Measurements from ENCODE around the gene DHRS7.
A peak's percentile ranks its signal among the peaks of the same experiment; 100 is the strongest.

The DHRS7 gene

DNA sequence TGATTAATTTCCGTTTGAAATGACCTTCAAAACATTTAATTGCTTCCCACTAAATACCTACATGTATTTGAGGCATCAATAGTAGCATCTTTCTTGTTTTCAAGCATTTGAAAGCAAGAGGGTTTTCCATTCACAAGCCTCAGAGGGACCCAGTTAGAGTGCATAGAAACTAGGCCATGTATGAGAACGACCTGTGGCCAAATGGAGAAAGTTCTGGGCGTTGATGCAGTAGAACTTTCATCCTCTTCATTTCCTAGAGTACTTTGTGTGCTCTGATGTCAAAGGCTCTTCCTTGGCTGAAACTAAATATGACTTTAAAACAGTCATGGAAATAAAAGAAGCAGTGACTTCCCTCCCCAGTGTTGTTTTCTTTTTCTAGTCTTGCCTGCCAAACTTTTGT lies 944 bp upstream of the DHRS7 start:
- DNase-seq (ENCODE audit: low spot score) = peak; percentile 7
- in situ Hi-C loops (cut with MboI; ENCODE audit: low sequenced_read_pairs, unreplicated experiment) = no loop called here
- TF ChIP-seq, protein P1, sequence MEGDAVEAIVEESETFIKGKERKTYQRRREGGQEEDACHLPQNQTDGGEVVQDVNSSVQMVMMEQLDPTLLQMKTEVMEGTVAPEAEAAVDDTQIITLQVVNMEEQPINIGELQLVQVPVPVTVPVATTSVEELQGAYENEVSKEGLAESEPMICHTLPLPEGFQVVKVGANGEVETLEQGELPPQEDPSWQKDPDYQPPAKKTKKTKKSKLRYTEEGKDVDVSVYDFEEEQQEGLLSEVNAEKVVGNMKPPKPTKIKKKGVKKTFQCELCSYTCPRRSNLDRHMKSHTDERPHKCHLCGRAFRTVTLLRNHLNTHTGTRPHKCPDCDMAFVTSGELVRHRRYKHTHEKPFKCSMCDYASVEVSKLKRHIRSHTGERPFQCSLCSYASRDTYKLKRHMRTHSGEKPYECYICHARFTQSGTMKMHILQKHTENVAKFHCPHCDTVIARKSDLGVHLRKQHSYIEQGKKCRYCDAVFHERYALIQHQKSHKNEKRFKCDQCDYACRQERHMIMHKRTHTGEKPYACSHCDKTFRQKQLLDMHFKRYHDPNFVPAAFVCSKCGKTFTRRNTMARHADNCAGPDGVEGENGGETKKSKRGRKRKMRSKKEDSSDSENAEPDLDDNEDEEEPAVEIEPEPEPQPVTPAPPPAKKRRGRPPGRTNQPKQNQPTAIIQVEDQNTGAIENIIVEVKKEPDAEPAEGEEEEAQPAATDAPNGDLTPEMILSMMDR (IDR thresholded peaks at IDR 0.05; ENCODE audit: borderline replicate concordance, control extremely low read depth, extremely low read depth, insufficient read depth, missing control alignments) = no peak

DNA sequence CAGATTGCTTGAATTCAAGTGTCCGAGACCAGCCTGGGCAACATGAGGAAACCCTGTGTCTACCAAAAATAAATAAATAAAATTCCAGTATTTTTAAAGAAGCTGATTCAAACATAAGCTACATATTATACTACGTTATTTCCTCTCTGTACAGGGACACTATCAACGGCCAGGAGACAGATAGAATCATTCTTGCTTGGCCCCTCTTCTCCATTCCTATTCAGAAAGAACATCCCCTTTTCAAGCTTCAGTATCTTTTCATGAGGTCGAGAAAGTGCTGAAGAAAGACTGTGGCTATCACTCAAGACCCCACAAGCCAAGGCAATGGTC lies 314 bp upstream of the DHRS7 start:
- in situ Hi-C loops (cut with MboI; ENCODE audit: low sequenced_read_pairs, unreplicated experiment) = no loop called here
- TF ChIP-seq, protein P1 (IDR thresholded peaks at IDR 0.05; ENCODE audit: borderline replicate concordance, control extremely low read depth, extremely low read depth, insufficient read depth, missing control alignments) = no peak
- peak; percentile 21 for DNase-seq (ENCODE audit: low spot score)

DNA sequence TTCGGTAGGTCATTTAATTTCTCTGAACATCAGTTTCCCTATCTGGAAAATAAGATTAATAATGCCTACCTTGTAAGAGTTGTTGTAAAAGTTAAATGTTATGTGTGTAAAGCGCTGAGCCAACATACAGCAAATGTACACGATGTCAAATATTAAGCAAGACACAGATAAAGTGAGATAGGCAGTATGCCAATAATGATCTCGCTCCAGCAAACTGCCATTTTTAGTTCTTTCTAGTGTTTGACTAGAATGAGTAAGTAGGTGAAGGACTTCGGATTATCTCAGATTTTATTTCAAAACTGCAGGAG lies 840 bp downstream of the DHRS7 start:
- in situ Hi-C loops (cut with MboI; ENCODE audit: low sequenced_read_pairs, unreplicated experiment) = no loop called here
- DNase-seq (ENCODE audit: low spot score) = no peak
- TF ChIP-seq, protein P1 (IDR thresholded peaks at IDR 0.05; ENCODE audit: borderline replicate concordance, control extremely low read depth, extremely low read depth, insufficient read depth, missing control alignments) = no peak

DNA sequence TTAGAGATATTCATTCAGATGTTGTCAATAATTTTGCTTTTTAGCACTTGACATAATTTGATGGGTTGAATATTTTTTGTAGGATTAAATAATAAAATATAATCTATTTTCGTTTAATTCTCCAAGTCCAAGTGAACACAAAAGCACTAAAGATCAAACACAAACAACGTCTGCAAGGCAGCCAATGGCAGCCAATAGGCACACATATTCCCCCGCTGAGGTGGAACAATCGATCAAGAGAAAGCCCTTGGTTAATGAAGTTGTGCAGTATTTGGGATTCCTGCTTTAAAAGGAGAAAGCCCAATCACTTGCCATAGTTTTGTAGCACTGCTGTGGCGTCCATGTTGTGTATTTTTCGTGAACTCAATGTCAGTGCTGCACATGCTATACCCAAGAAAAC lies 1.5 kb downstream of the DHRS7 start:
- TF ChIP-seq, protein P1 (IDR thresholded peaks at IDR 0.05; ENCODE audit: borderline replicate concordance, control extremely low read depth, extremely low read depth, insufficient read depth, missing control alignments) = no peak
- DNase-seq (ENCODE audit: low spot score) = no peak
- in situ Hi-C loops (cut with MboI; ENCODE audit: low sequenced_read_pairs, unreplicated experiment) = no loop called here

DNA sequence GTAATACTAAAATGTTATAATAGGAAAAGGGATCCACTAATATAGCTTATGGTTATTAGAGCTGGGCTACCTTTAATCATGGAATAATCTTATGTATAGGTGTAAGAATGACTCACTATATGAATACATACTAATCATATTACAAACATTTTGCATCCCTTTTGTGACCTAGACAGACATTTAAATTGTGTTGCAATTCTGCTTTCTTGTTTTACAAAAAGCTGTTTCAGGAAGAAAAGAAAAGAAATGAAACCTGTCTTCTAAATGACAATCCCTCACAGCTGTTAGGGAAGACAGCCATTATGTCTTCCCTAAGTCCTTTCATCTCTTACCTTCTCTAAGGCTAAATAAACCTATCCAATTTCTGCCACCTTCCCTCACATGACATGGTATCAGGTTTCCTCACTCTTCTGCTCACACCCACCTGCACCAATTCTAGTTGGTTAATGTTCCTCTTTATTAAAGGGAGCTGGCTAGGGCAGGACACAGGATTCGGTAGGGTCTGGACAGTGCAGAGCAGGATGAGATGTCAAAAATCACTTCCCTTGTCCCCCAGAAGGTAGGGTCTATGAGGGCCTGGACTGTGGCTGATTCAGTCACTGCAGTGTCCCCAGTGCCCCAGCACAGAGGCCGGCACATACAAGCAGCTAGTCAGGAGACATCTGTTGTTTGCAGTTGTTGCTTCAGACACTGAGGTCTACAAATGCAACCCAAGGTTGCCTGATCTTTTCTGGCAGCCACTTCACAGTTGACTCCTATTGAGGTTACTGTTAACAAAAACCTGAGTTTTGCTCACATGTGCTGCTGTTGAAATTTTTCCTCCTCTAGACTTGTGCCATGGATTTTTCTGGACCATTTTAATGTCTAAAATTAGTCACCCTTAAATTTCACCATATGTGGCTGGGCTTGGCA lies 3.7 kb downstream of the DHRS7 start:
- TF ChIP-seq, protein P1 (IDR thresholded peaks at IDR 0.05; ENCODE audit: borderline replicate concordance, control extremely low read depth, extremely low read depth, insufficient read depth, missing control alignments) = no peak
- DNase-seq (ENCODE audit: low spot score) = no peak
- in situ Hi-C loops (cut with MboI; ENCODE audit: low sequenced_read_pairs, unreplicated experiment) = no loop called here

DNA sequence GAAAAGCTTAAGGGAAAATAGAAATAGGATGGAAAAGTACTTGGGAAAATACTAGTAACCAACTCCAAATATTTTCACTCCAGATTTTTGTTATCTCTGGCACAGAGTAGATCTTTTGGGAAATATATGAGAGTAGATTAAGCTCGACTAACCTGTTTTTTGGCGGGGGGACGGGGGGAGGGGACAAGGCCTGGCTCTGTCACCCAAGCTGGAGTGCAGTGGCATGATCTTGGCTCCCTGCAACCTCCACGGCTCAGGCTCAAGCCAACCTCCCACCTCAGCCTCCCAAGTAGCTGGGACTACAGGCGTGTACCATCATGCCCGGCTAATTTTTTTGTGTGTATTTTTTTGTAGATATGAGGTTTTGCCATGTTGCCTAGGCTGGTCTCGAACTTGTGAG lies 4.8 kb downstream of the DHRS7 start:
- TF ChIP-seq, protein P1 (IDR thresholded peaks at IDR 0.05; ENCODE audit: borderline replicate concordance, control extremely low read depth, extremely low read depth, insufficient read depth, missing control alignments) = no peak
- in situ Hi-C loops (cut with MboI; ENCODE audit: low sequenced_read_pairs, unreplicated experiment) = no loop called here
- DNase-seq (ENCODE audit: low spot score) = no peak
